GM19372 (cell line): ENCODE data around the gene THSD7A.

Source experiments
- ATAC-seq: cut with Tn5 transposase; IDR thresholded peaks from one replicate; pipeline ENCODE4 v1.9.1; 2021; ENCODE audit warnings: mild to moderate bottlenecking, low read depth, moderate library complexity; ENCODE audit not compliant: unreplicated experiment

The THSD7A gene

GRCh38 chr7:11751807-11752389 is 80.1 kb downstream of the THSD7A start:
- no peak for ATAC-seq

GRCh38 chr7:11751315-11751714 is 80.7 kb downstream of the THSD7A start:
- ATAC-seq: no peak

DNA sequence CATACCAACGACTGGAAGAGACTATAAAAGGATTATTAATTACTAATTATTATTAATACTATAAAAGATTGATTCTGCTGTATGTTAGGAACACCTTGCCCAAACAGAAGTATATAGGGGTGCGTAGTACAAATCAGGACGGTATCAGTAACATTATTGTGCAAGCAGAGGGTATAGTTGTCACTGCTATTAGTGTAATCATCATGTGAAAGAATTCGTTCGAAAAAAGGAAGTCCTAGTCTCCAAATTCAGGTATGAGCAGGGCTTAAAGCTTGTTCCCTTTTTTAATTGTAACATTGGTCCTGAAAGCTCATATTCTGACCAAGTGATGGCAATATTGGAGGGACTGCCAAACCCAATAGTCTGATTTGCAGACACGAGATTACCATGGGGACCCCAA is 81.8 kb downstream of the THSD7A start:
- no peak for ATAC-seq

GRCh38 chr7:11749629-11750028 is 82.4 kb downstream of the THSD7A start:
- ATAC-seq: no peak

DNA sequence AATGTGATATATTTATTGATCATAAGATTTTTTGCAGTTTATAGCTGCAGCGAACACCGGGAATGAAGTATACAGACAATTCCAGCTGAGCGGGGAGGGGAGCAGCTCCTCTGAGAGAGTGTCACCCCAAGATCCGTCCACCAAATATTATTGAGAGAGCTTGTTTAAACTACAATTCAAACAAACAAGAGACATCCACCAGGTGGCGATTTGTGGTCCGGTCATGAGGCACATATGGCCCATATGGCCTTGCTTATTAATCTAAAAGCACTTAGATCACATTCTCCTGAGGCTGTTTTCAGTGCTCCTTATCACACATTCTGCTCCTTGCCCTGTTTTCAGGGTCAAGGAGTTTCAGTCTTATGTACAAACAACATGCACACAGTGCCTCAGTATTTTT is 83.1 kb downstream of the THSD7A start:
- no peak for ATAC-seq

DNA sequence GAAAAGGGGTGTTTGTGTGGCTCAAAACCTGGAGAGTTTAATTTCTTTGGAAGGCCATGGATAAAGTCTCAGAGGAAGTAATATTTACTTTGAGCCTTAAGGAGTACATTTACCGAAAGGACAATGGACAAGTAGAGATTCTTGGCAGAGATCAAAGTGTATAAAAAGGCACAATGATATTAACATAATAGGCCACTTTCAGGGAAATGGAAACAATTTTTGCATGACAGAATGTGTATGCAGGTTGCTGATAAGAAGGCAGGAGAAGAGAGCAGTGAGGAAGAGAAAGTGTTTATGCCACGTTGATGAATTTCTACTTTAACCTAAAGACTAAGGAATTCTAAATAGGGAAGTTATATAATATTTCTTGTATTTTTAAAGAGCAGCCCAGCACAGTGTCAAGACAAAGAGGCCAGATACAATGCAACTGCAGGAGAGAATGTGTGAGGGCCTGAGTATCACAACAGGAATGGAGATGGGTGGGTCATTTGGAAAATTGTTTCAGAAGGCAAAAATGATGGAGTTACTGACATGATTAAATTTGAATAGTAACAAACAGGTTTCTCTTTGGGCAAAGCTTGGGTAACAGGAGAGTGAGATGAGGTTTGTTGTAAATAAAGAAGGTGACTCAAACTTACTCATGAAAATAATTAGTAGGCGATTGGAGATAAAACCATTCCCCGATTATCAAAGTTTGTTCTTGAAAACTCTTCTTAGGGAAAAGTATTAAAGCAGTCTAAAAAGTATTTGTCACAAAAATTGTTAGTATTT is 84.1 kb downstream of the THSD7A start:
- no peak for ATAC-seq

GRCh38 chr7:11746591-11746990 is 85.4 kb downstream of the THSD7A start:
- ATAC-seq: no peak

DNA sequence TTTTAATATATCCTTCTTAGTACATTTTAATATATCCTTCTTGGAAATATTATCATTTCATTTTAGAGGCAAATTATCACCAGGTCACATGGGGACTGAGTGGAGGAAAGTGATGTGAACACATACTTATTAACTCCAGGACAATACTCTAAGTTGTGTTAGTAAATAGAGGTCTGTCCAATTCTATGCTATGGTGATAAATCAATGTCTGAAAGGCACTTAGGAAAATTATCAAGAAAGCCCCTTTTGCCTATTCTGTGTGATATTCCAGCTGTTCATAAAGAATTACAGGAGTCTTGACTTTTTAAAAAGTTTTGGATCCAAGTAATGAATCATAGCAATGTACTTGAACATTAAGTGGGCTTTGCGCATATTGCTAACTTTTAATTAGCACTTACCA is 88.5 kb downstream of the THSD7A start:
- ATAC-seq: no peak

DNA sequence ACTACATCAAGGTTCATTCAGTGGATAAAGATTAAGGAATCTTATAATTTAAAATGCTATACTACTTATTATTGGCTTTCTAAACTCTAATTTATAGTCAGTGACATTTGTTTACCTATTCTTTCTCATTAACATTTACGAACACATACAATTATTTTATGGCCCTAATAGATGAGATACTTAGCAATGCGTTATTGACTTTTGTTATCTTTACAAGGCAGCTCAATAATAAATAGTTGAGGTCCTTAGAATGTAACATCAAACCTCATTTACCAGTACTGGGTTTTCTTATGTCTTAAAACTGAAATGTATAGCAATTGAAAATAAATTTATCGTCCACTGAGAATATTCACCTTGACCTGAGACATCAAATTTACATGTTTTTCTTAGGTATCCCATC is 89.0 kb downstream of the THSD7A start:
- ATAC-seq: no peak

- no peak for ATAC-seq
These were observed 89.5 kb downstream of the THSD7A start for GRCh38 chr7:11742496-11742895.

- ATAC-seq: no peak
These were observed 94.3 kb downstream of the THSD7A start for GRCh38 chr7:11737723-11738122.

- ATAC-seq: no peak
These were observed 99.8 kb downstream of the THSD7A start for GRCh38 chr7:11732207-11732606.

DNA sequence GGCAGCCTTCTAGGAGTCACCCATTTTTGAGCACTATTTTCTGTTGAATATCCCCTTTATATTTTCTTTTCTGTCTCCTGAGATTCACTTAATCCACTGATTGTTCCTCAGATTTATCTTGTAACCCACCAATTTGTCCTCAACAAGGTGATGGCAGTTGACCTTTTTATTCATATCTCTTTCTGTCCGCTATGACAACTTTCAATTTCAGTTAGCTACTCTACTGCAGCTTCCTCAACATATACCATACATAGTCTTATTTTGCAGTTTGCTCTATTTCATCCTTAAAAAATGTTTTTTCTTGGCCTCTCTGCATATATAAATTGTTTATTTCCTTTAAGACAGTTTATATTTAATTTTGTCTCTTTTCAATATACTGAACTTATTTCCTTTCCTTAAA is 101.3 kb downstream of the THSD7A start:
- no peak for ATAC-seq

- no peak for ATAC-seq
These were observed 104.1 kb downstream of the THSD7A start for GRCh38 chr7:11727864-11728263.

DNA sequence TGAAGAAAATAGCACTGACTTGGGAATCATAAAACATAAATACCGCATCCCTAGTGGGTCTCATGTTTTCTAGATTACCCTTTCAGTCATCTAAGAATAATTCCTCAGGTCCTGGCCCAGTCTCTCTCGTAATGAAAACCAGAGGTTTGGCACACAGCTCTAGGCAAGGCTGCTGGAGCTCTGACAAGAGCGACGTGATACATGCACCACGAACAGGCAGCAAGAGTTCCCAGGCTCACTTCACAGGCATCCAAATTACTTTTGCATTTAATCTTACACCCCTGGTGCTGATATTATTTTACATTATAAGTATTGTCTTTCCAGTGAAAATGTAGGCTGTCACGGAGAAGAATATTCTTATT is 105.2 kb downstream of the THSD7A start:
- ATAC-seq: no peak

- ATAC-seq: no peak
These were observed 105.8 kb downstream of the THSD7A start for GRCh38 chr7:11726001-11726793.

DNA sequence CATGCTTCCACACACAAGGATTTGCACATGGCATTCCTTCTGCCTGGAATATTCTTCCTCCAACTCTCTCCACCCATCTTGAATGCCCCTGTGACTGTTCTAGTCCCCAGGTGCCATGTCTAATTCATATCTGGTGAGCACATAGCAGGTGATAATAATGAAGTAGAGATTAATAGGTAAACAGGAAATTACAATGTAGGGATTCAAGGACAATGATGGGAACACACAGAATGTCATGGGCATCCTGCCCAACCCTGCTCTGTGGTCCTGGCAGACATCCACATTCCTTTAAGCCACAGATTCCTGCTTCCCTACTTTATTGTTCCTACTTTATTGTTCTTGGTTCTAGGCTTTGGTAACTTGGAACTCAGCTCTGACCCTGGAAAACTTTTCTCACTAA is 115.8 kb downstream of the THSD7A start:
- ATAC-seq: no peak

- no peak for ATAC-seq
These were observed 117.3 kb downstream of the THSD7A start for GRCh38 chr7:11714676-11715075.

- ATAC-seq: no peak
These were observed 117.8 kb downstream of the THSD7A start for GRCh38 chr7:11714205-11714604.

GRCh38 chr7:11713352-11713751 is 118.6 kb downstream of the THSD7A start:
- no peak for ATAC-seq

- no peak for ATAC-seq
These were observed 121.6 kb downstream of the THSD7A start for GRCh38 chr7:11710377-11710776.

DNA sequence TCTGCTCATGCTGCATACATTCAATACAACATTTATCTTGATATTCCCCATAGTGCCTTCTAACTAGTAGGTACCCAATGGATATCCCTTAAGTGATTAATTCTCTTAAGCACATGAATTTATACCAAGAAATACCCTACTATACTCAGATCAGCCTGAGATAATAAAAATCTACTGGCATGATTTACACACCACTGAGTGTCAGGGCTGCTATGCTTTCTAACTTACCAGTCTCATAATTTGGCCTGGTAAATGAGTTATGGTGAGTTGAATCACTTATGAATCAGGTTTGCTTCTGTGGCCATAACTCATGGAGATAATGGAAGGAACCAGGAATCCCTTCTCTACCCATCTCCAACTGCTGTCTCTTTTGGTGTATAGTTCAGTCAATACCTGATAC is 122.8 kb downstream of the THSD7A start:
- ATAC-seq: no peak
